ENCODE results near the gene NRIP1. TPM values are rescaled to one million over a fixed set of nuclear protein-coding genes. Genes with fewer than 3 reads are reported as not detected.

The NRIP1 gene
- total and polyA plus RNA-seq, 10 of the 15 experiments (the other 5 are each of a cell fraction or from before 2014, with no cell fraction given) = 2.9 to 26.1 (median 9.3) TPM

DNA sequence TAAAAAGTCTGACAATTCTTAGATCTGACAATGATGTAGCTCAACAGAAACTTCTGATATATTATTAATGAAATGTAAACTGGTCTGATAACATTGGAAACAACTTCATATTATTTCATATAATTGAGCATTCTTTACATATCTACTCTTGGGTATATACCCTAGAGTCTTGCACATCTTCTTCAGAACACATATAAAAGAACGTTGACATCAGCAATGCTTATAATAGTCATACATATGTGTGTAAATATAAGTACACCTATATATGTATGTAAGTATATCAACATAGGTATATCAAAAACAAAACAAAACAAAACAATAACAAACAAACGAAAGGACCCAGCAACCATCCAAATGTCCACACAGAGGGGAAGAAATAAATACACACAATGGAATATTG lies 38.4 kb downstream of the NRIP1 start:
- ChIA-PET SMC1A (ENCODE audit: uncharacterized antibody, unreplicated experiment) (no interaction called here), CTCF (no interaction called here), RAD21 (ENCODE audit: unreplicated experiment) (no interaction called here), POLR2A (no interaction called here)
- DNase-seq (ENCODE audit: low read depth, low spot score) (no peak), ATAC-seq (no peak), FAIRE-seq (no peak)
- 41% methylated on average over 2 of the region's 2 CpGs for WGBS (ENCODE audit: insufficient coverage, insufficient replicate concordance, low lambda C conversion rate, missing lambda C conversion rate)
- Histone ChIP-seq H3K79me2 (ENCODE audit: control insufficient read depth, insufficient read depth, low read length) (no peaks in the 10 kb centered on the region), H3K4me3 (no peak overlapping the region), H4K20me1 (ENCODE audit: control insufficient read depth, insufficient read depth) (no peaks in the 10 kb centered on the region), H3K27ac (ENCODE audit: control insufficient read depth, insufficient read depth) (no peak overlapping the region), H3K4me2 (ENCODE audit: control insufficient read depth, insufficient read depth) (no peak overlapping the region), H3K4me1 (ENCODE audit: control insufficient read depth, insufficient read depth, low read length) (no peaks in the 10 kb centered on the region), H3K9me3 (replicated peaks; ENCODE audit: control insufficient read depth, insufficient read depth, low read length) (no peaks in the 10 kb centered on the region; the same call in 2 of the 3 replicates), H2AFZ (ENCODE audit: control insufficient read depth, low read depth, low read length) (no peak overlapping the region), H3K9ac (ENCODE audit: control insufficient read depth, insufficient read depth, low read length) (no peak overlapping the region), H3K36me3 (ENCODE audit: control insufficient read depth in 2 of 2, insufficient read depth in 2 of 2, low read length in 1 of 2) (no peaks in the 10 kb centered on the region), H3K27me3 (replicated peaks in 1 of 2; ENCODE audit: control insufficient read depth in 2 of 2, insufficient read depth in 2 of 2, low read length in 1 of 2) (no peaks in the 10 kb centered on the region)
- TF ChIP-seq FOXK2 (IDR thresholded peaks at IDR 0.05) = no peak
- TF ChIP-seq SMAD5 (IDR thresholded peaks at IDR 0.05; ENCODE audit: low read depth) = no peak
- TF ChIP-seq GABPA (IDR thresholded peaks at IDR 0.05; ENCODE audit: low read depth) = no peak
- TF ChIP-seq, protein P1, sequence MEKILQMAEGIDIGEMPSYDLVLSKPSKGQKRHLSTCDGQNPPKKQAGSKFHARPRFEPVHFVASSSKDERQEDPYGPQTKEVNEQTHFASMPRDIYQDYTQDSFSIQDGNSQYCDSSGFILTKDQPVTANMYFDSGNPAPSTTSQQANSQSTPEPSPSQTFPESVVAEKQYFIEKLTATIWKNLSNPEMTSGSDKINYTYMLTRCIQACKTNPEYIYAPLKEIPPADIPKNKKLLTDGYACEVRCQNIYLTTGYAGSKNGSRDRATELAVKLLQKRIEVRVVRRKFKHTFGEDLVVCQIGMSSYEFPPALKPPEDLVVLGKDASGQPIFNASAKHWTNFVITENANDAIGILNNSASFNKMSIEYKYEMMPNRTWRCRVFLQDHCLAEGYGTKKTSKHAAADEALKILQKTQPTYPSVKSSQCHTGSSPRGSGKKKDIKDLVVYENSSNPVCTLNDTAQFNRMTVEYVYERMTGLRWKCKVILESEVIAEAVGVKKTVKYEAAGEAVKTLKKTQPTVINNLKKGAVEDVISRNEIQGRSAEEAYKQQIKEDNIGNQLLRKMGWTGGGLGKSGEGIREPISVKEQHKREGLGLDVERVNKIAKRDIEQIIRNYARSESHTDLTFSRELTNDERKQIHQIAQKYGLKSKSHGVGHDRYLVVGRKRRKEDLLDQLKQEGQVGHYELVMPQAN (conservative IDR thresholded peaks at IDR 0.05) = no peak
- no peak for TF ChIP-seq IKZF2 (IDR thresholded peaks at IDR 0.05)
- TF ChIP-seq, protein P2, sequence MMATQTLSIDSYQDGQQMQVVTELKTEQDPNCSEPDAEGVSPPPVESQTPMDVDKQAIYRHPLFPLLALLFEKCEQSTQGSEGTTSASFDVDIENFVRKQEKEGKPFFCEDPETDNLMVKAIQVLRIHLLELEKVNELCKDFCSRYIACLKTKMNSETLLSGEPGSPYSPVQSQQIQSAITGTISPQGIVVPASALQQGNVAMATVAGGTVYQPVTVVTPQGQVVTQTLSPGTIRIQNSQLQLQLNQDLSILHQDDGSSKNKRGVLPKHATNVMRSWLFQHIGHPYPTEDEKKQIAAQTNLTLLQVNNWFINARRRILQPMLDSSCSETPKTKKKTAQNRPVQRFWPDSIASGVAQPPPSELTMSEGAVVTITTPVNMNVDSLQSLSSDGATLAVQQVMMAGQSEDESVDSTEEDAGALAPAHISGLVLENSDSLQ (IDR thresholded peaks at IDR 0.05) = no peak
- no peak for TF ChIP-seq SP1 (IDR thresholded peaks at IDR 0.05; ENCODE audit: low read depth, low read length)
- no peak for TF ChIP-seq IKZF1 (conservative IDR thresholded peaks at IDR 0.05)
- TF ChIP-seq ZNF274 (IDR thresholded peaks at IDR 0.05; ENCODE audit: insufficient read depth, insufficient read length) = no peak
- no TSS peak for BruUV-seq (replicated peaks)
- in situ Hi-C loops (cut with MboI) = loop anchor here (25.0 kb wide), 1 partner anchor 711 kb away; the partner anchor contains the start of gene USP25
- intact Hi-C loops (cut with micrococcal nuclease; ENCODE audit: unreplicated experiment) = no loop called here

Measured in GM12878 (cell line).